GM18502 (cell line): ENCODE results near the gene HNRNPH3.
"Not testable (repeated sequence)": the region's sequence is repeated elsewhere in the genome, so short reads cannot be mapped to it uniquely, and the experiment has no call there.

Experiments used
- ATAC-seq: cut with Tn5 transposase; IDR thresholded peaks from one replicate; pipeline ENCODE4 v1.9.1; 2021; ENCODE audit warnings: mild to moderate bottlenecking; ENCODE audit not compliant: unreplicated experiment, poor library complexity

The HNRNPH3 gene

GRCh38 chr10:68331455-68332258, at the start of gene HNRNPH3:
HNRNPH3 (plus strand) TSS chr10:68332064; CDS start chr10:68337222, 5,158 bp downstream.
- peak; percentile 81 for ATAC-seq

GRCh38 chr10:68284062-68285001, 47.5 kb upstream of the HNRNPH3 start:
- no peak for ATAC-seq

- no peak for ATAC-seq
Measured at GRCh38 chr10:68288717-68289116, 43.1 kb upstream of the HNRNPH3 start.

- no peak for ATAC-seq
Measured at GRCh38 chr10:68290736-68291135, 41.1 kb upstream of the HNRNPH3 start.

GRCh38 chr10:68296843-68297663, 34.8 kb upstream of the HNRNPH3 start:
- ATAC-seq: no peak

GRCh38 chr10:68301301-68301700, 30.6 kb upstream of the HNRNPH3 start:
- ATAC-seq: no peak

- peak; percentile 75 for ATAC-seq
Measured at GRCh38 chr10:68301790-68302502, 29.9 kb upstream of the HNRNPH3 start.

GRCh38 chr10:68302503-68302823, 29.4 kb upstream of the HNRNPH3 start:
- ATAC-seq: peak; percentile 22

GRCh38 chr10:68302871-68303270, 29.0 kb upstream of the HNRNPH3 start:
- no peak for ATAC-seq

- ATAC-seq: no peak
Measured at GRCh38 chr10:68303849-68304412, 27.9 kb upstream of the HNRNPH3 start.

- no peak for ATAC-seq
Measured at GRCh38 chr10:68305854-68306253, 26.0 kb upstream of the HNRNPH3 start.

- ATAC-seq: no peak
Measured at GRCh38 chr10:68310531-68310930, 21.3 kb upstream of the HNRNPH3 start.

- ATAC-seq: not testable (repeated sequence)
Measured at GRCh38 chr10:68314930-68315329, 16.9 kb upstream of the HNRNPH3 start.

- no peak for ATAC-seq
Measured at GRCh38 chr10:68315582-68315981, 16.3 kb upstream of the HNRNPH3 start.

GRCh38 chr10:68318331-68319059, 13.4 kb upstream of the HNRNPH3 start:
- ATAC-seq: no peak

GRCh38 chr10:68324396-68324795, 7.5 kb upstream of the HNRNPH3 start:
- not testable (repeated sequence) for ATAC-seq

GRCh38 chr10:68327889-68328786, 3.7 kb upstream of the HNRNPH3 start:
- no peak for ATAC-seq

GRCh38 chr10:68329506-68329861, 2.4 kb upstream of the HNRNPH3 start:
- ATAC-seq: no peak
